ENCODE results near the gene UNC5A. TPM values are rescaled to one million over a fixed set of nuclear protein-coding genes. Genes with fewer than 3 reads are reported as not detected.

UNC5A gene
- total RNA-seq, 1 experiment from 2014 or later = 3.1 TPM

GRCh38 chr5:176888865-176889165, 78.5 kb downstream of the UNC5A start:
- Histone ChIP-seq H2AFZ (no peak overlapping the region), H3K79me2 (ENCODE audit: low read depth) (no peaks in the 10 kb centered on the region), H3F3A (ENCODE audit: insufficient read depth, low read depth) (no peaks in the 10 kb centered on the region), H3K4me2 (no peak overlapping the region), H3K4me1 (replicated peaks; ENCODE audit: insufficient read depth) (no peaks in the 10 kb centered on the region), H3K9me3 (ENCODE audit: insufficient read depth, low read depth) (no peaks in the 10 kb centered on the region), H3K9me2 (ENCODE audit: insufficient read depth) (no peaks in the 10 kb centered on the region), H4K20me1 (ENCODE audit: insufficient read depth) (no peaks in the 10 kb centered on the region), H3K4me3 (no peak overlapping the region), H3K27ac (no peak overlapping the region), H3K36me3 (ENCODE audit: low read depth) (no peaks in the 10 kb centered on the region), H3K27me3 (ENCODE audit: insufficient read depth, low read depth) (no peaks in the 10 kb centered on the region)
- intact Hi-C loops (cut with micrococcal nuclease; ENCODE audit: unreplicated experiment) = no loop called here
- CTCF ChIA-PET = no interaction called here
- POLR2A ChIA-PET (ENCODE audit: unreplicated experiment) = no interaction called here
- TF ChIP-seq CTCF (conservative IDR thresholded peaks at IDR 0.05) (no peak), EZH2 (IDR thresholded peaks at IDR 0.05; ENCODE audit: low read depth) (no peak)
- no TSS peak for BruUV-seq (replicated peaks)
- no peak for DNase-seq

- Histone ChIP-seq H3K4me2 (no peak overlapping the region), H3K9me2 (ENCODE audit: insufficient read depth) (no peaks in the 10 kb centered on the region), H3F3A (ENCODE audit: insufficient read depth, low read depth) (no peaks in the 10 kb centered on the region), H2AFZ (no peak overlapping the region), H3K4me3 (no peak overlapping the region), H3K9me3 (ENCODE audit: insufficient read depth, low read depth) (no peaks in the 10 kb centered on the region), H3K79me2 (ENCODE audit: low read depth) (no peaks in the 10 kb centered on the region), H3K27ac (no peak overlapping the region), H4K20me1 (ENCODE audit: insufficient read depth) (no peaks in the 10 kb centered on the region), H3K27me3 (ENCODE audit: insufficient read depth, low read depth) (no peaks in the 10 kb centered on the region), H3K36me3 (ENCODE audit: low read depth) (no peaks in the 10 kb centered on the region), H3K4me1 (replicated peaks; ENCODE audit: insufficient read depth) (no peaks in the 10 kb centered on the region)
- no TSS peak for BruUV-seq (replicated peaks)
- DNase-seq = peak in 1 of 2 experiments; percentile 24
- intact Hi-C loops (cut with micrococcal nuclease; ENCODE audit: unreplicated experiment) = no loop called here
- ChIA-PET POLR2A (ENCODE audit: unreplicated experiment) (no interaction called here), CTCF (no interaction called here)
- TF ChIP-seq EZH2 (IDR thresholded peaks at IDR 0.05; ENCODE audit: low read depth) (no peak), CTCF (conservative IDR thresholded peaks at IDR 0.05) (no peak)
These were observed 79.2 kb downstream of the UNC5A start for GRCh38 chr5:176889321-176890280.

GRCh38 chr5:176890455-176891330, 80.3 kb downstream of the UNC5A start:
- Histone ChIP-seq H4K20me1 (ENCODE audit: insufficient read depth) (no peaks in the 10 kb centered on the region), H3F3A (ENCODE audit: insufficient read depth, low read depth) (0 out of 2 replicates have a peak, but pooled peaks cover 3% of the 10 kb centered on the region), H3K4me3 (no peak overlapping the region), H2AFZ (no peak overlapping the region), H3K36me3 (ENCODE audit: low read depth) (no peaks in the 10 kb centered on the region), H3K4me1 (replicated peaks; ENCODE audit: insufficient read depth) (no peaks in the 10 kb centered on the region), H3K9me2 (ENCODE audit: insufficient read depth) (no peaks in the 10 kb centered on the region), H3K27ac (no peak overlapping the region), H3K9me3 (ENCODE audit: insufficient read depth, low read depth) (no peaks in the 10 kb centered on the region), H3K79me2 (ENCODE audit: low read depth) (no peaks in the 10 kb centered on the region), H3K4me2 (no peak overlapping the region), H3K27me3 (ENCODE audit: insufficient read depth, low read depth) (no peaks in the 10 kb centered on the region)
- BruUV-seq (replicated peaks) = no TSS peak
- CTCF ChIA-PET = no interaction called here
- peak in 1 of 2 experiments; percentile 26 for DNase-seq
- intact Hi-C loops (cut with micrococcal nuclease; ENCODE audit: unreplicated experiment) = no loop called here
- TF ChIP-seq CTCF (conservative IDR thresholded peaks at IDR 0.05) (no peak), EZH2 (IDR thresholded peaks at IDR 0.05; ENCODE audit: low read depth) (no peak)
- POLR2A ChIA-PET (ENCODE audit: unreplicated experiment) = no interaction called here

Data from PC-9 (cell line).